CD4-positive, alpha-beta T cell treated with Interferon gamma for 1 hour (primary cell): ENCODE measurements around the gene RNF7.
A peak's percentile ranks its signal among the peaks of the same experiment; 100 is the strongest.
"Not testable (repeated sequence)": the region's sequence is repeated elsewhere in the genome, so short reads cannot be mapped to it uniquely, and the experiment has no call there.

Experiments
- DNase-seq: peaks from one replicate; pipeline ENCODE4 v3.0.0-alpha.2; 2020

The RNF7 gene

DNA sequence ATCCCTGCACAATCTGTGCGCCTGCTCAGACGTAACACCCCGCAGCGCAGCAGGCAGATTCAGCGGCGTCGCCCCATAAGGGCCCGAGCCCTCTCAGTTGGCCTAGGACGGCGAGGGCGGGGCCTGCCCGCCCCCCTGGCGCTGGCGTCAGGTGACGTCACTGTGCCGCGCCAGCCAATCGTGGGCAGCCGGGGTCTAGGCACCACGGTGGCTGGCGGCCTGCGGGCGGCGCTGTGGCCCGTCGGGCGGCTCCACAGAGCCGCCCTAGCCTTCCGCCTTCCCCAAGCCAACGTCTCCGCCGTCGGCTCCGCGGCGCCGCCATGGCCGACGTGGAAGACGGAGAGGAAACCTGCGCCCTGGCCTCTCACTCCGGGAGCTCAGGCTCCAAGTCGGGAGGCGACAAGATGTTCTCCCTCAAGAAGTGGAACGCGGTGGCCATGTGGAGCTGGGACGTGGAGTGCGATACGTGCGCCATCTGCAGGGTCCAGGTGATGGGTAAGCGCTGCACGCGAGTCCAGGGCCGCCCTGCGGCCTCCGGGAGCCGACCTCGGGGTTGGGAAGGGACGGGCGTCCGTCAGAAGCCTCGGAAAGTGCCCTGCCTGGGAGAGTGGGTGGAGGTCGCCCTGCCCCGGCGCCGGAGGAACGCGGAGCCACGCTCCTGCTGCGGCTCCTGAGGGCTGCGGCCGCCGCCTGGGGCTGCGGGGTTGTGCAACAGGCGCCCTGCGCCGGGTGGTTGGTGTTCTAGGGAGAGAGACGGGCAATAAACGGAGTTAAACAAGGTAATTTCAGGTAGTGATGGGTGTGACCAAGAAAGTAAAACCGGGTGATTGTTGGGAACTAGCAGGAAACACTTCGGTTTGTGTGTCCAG is at the start of gene RNF7:
RNF7 (plus strand) TSS at position 277 of the 869 bp plus-strand sequence; CDS start at position 321, 44 bp downstream.
- DNase-seq: peak; percentile 98

GRCh38 chr3:141690431-141691072 is 47.5 kb upstream of the RNF7 start:
- DNase-seq: no peak

DNA sequence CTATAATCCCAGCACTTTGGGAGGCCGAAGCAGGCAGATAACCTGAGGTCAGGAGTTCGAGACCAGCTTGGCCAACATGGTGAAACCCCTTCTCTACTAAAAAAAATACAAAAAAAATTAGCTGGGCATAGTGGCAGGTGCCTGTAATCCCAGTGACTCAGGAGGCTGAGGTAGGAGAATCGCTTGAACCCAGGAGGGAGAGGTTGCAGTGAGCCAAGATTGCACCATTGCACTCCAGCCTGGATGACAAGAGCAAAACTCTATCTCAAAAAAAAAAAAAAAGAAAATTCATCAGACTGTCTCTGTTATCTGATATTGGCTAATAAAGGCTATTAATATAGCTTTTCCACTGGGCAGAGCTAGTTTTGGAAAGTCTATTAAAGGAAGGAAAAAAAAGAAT is 46.6 kb upstream of the RNF7 start:
- not testable (repeated sequence) for DNase-seq

DNA sequence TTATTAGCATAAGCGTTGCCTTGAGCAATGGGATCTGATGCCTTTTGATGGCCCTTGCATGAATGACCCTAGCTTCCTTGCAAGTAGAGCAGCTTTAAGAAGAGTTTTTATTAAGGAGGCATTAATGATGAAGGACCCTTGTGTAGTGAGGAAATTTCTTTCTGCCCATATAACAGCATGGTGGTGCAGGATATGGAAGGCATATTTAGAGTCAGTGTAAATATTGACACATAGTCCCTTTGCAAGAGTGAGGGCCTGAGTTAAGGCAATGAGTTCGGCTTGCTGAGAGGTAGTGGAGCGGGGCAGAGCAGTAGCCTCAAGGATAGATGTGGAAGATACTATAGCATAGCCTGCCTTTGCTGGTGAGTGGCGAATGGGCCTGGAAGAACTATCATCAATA is 45.1 kb upstream of the RNF7 start:
- not testable (repeated sequence) for DNase-seq

DNA sequence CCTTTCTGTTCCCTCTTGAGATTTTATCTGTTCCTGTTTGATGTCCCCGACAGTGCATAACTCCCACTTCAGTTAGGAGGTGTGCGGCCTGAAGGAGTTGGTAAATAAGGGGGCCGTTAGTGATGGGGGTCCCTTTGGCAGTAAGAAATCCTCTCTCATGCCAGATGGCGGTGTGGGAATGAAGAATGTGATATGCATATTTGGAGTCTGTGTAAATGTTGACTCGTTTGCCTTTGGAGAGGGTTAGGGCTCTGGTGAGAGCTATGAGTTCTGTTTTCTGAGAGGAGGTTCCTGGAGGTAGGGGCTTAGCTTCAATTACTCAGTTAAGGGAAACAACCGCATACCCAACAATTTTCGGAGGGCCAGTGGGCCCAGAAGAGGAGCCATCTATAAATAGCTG is 38.8 kb upstream of the RNF7 start:
- no peak for DNase-seq

DNA sequence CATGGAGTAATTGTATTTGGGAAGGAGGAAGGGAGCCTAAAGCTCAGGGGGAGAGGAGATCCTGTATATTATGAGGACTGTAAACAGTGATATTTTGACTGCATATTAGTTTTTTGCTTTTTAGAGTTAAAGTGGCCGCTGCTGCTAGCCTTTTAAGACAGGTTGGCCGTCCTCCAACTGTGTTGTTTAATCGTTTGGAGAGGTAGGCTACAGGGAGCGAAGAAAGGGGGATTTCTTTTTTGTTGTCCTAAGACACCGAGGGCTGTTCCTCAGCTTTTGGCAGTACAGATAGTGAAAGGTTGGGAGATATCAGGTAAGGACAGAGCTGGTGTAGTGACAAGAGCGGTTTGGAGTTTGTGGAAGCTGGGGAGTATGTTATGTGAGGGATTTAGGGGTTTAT is 38.2 kb upstream of the RNF7 start:
- no peak for DNase-seq

DNA sequence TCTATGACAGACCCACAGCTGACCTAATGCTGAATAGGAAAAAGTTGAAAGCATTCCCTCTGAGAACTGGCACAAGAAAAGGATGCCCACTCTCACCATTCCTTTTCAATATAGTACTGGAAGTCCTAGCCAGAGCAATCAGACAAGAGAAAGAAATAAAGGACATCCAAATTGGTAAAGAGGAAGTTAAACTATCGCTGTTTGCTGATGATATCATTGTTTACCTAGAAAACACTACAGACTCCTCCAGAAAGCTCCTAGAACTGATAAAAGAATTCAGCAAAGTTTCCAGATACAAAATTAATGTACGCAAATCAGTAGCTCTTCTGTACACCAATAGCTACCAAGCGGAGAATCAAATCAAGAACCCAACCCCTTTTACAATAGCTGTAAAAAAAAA is 34.7 kb upstream of the RNF7 start:
- not testable (repeated sequence) for DNase-seq

GRCh38 chr3:141707741-141708203 is 30.3 kb upstream of the RNF7 start:
- no peak for DNase-seq

DNA sequence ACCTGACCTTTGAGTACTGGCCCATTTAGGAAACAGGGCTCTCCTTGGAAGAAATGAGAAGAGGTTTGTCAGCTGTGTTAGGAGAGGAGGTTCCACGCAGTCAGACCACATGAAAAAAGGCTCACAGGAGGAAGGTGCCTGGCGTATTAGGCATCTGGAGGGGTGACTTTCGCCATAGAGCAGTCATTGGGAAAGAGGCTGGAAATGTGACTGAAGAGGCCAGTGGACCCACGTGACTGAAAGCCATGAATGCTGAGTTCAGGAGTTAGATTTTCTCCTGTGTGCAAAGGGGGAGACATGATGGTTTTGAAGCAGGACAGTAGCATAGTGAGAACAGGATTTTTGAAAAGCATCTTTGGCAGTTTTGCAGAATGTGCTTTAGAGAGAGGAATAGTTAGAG is 29.7 kb upstream of the RNF7 start:
- DNase-seq: no peak

- no peak for DNase-seq
These were observed 28.9 kb upstream of the RNF7 start for GRCh38 chr3:141709126-141709770.

- DNase-seq: no peak
These were observed 28.0 kb upstream of the RNF7 start for GRCh38 chr3:141710121-141710520.

- DNase-seq: no peak
These were observed 27.0 kb upstream of the RNF7 start for GRCh38 chr3:141710888-141711616.

- DNase-seq: no peak
These were observed 23.4 kb upstream of the RNF7 start for GRCh38 chr3:141714671-141715070.

GRCh38 chr3:141722081-141722480 is 16.0 kb upstream of the RNF7 start:
- DNase-seq: no peak

DNA sequence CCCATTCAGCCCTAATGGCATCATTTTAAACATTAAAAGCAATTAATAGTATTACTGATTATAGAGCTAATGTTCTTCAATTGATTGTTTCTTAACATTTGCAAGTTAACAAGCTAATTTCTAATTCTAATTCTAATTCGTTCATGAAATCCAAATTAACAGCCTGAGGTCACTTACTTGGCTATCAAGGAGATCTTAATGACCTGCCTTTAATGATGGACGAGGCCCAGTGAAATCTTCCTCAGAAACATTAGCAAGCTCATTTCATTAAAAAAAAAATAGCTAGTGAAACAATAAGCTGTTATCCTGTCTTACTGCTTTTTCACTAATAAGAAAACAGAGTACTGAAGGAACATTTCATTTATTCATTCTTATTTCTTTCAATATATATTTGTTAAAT is 15.4 kb upstream of the RNF7 start:
- DNase-seq: no peak

DNA sequence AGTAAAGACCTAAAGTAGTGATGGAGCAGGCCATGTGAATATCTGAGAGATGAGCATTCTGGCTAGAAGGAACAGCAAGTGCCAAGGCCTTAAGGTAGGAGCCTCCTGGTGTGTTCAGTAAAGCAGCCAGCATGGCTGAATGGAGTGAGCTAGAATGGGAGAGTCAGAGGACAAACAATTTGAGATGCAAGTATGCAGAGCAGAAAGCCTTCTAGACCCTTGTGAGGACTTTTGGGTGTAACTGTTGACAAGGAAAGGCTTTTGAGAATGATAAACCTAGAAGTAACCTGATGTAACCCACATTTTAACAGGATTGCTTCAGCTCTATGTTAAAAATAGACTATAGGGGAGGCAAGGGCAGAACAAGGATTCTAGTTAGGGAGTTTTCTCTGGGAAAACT is 14.8 kb upstream of the RNF7 start:
- no peak for DNase-seq

DNA sequence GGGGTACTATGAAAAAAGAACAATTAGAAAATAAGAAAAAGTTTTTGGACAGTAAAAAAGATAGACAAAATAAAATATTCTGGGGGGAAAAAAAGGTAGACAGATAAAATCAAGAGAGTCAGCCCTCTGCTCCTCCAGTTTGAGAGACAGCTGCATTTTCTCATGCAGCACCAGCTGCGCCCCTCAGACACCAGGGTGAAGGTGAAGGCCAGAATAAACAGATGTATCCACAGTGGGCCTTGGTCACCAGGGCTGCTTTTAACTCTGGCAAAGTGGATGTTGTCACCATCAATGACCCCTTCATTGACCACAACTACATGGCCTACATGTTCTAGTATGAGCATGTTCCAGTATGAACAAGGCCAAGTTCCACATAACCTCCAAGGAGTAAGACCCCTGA is 13.9 kb upstream of the RNF7 start:
- DNase-seq: no peak

- no peak for DNase-seq
These were observed 13.1 kb upstream of the RNF7 start for GRCh38 chr3:141725036-141725435.

DNA sequence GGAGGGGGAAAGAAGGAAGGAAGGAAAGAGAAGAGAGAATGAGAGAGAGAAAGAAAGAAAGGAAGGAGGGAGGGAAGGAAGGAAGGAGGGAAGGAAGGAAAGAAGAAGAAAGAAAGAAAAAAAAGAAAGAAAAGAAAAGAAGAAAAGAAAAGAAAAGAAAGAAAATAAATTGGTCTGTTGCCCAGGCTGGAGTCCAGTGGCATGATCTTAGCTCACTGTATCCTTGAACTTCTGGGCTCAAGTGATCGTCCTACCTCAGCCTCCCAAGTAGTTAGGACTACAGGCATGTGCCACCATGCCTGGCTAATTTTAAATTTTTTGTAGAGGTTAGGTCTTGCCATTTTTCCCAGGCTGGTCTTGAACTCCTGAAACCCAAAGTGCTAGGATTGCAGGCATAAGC is 11.6 kb upstream of the RNF7 start:
- DNase-seq: no peak

DNA sequence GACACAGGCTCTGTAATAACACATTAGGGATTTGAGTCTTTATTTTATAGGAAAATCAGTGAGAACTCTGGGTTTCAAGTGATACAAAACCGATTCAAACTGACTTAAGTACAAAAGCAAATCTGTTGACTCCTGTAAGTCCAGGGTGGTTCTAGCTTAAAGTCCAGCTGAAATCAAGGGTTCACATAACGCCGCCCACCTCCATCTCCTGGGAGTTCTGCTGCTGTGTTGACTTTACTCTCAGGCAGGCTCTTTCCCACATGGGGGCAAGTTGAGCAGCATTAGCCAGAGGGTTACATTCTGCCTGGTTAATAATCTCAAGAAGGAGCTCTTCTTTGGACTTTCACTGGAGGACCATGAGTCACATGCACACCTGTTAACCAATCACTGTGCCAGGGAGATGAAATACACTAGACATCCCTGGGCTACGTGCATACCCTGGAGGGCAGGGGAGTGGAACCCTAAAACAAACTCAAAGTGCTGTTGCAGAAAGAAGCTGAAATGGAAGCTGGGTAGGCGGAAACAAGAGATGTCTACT is 9.7 kb upstream of the RNF7 start:
- DNase-seq: no peak

DNA sequence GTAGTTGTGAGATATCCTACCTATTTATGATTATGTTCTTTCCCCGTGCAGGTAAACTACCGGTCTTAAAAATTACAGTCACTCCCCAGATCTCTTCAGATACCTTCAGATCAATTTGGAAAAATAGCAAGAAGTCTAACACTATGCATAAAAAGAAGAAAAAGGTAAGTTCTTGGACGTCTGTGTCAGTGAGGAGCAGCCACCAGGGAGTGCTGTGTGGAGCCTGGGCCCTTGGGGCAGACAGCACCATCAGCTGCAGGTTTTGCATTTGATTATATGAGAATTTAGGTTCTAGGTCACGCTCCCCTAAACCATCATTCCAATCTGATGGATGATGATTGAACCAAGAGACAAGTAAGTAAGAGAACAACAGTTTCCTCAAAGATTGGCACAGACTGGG is 8.9 kb upstream of the RNF7 start:
- DNase-seq: no peak

DNA sequence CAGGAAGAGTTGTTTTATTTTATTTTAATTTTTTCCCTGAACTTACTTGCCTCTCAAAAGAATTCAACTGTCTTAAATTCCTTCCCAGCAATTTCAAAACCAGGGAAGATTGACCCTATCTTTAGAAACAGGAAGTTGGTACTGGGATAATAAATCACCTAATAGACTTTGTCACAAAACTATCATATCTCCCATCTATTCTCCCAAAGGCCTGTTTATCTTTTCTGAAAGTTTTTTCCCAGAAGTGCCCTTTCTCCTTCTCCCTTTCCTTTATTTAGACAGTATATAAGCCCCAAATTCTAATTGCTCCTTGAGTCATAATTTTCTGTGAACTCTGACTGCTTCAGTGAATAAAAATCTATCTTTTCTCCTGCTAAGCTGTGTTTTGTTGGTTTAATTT is 2.9 kb upstream of the RNF7 start:
- DNase-seq: no peak
